Measurements from ENCODE around the gene APEH.

GRCh38 chr3:49675912-49676311, 1.8 kb downstream of the APEH start:
- TF ChIP-seq MXI1 (conservative IDR thresholded peaks at IDR 0.05; ENCODE audit: poor library complexity, severe bottlenecking), result no peak
- TF ChIP-seq, protein P1, sequence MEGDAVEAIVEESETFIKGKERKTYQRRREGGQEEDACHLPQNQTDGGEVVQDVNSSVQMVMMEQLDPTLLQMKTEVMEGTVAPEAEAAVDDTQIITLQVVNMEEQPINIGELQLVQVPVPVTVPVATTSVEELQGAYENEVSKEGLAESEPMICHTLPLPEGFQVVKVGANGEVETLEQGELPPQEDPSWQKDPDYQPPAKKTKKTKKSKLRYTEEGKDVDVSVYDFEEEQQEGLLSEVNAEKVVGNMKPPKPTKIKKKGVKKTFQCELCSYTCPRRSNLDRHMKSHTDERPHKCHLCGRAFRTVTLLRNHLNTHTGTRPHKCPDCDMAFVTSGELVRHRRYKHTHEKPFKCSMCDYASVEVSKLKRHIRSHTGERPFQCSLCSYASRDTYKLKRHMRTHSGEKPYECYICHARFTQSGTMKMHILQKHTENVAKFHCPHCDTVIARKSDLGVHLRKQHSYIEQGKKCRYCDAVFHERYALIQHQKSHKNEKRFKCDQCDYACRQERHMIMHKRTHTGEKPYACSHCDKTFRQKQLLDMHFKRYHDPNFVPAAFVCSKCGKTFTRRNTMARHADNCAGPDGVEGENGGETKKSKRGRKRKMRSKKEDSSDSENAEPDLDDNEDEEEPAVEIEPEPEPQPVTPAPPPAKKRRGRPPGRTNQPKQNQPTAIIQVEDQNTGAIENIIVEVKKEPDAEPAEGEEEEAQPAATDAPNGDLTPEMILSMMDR (IDR thresholded peaks at IDR 0.05; ENCODE audit: poor library complexity, severe bottlenecking), result no peak

Data from neural cell (in vitro differentiated cells).